Thyroid gland (tissue), 4 donors: ENCODE measurements around the gene BACH1. TPM values are rescaled to one million over a fixed set of nuclear protein-coding genes. Genes with fewer than 3 reads are reported as not detected.
"Not testable (repeated sequence)": the region's sequence is repeated elsewhere in the genome, so short reads cannot be mapped to it uniquely, and the experiment has no call there.

Source experiments
- DNase-seq, 2 donors: peaks; one replicate each; pipeline ENCODE4 v3.0.0-alpha.2; 2019
- H3K27ac ChIP-seq, 3 donors: fragments of 200-600 bp; sonication (generic); 1 replicate in 2 of 3; 2 replicates in 1 of 3; pipeline ENCODE4 v1.5.1; 2016 to 2019; ENCODE audit warnings: mild to moderate bottlenecking in 1 of 3, moderate library complexity in 1 of 3
- H3K27me3 ChIP-seq: fragments of 200-600 bp; sonication (generic); one replicate; pipeline ENCODE4 v1.5.1; 2019
- H3K36me3 ChIP-seq, 2 donors: fragments of 200-600 bp; sonication (generic); one replicate each; pipeline ENCODE4 v1.5.1; 2016 to 2019
- H3K4me1 ChIP-seq, 2 donors: fragments of 200-600 bp; sonication (generic); one replicate each; pipeline ENCODE4 v1.5.1; 2017 to 2019
- H3K4me3 ChIP-seq, 3 donors: fragments of 200-600 bp; sonication (generic); replicated peaks in 1 of 3; 1 replicate in 2 of 3; 2 replicates in 1 of 3; pipeline ENCODE4 v1.5.1; 2016; ENCODE audit warnings: mild to moderate bottlenecking in 1 of 3
- H3K9me3 ChIP-seq: fragments of 200-600 bp; sonication (generic); one replicate; pipeline ENCODE4 v1.5.1; 2017
- CTCF ChIP-seq, 6 experiments: fragments of 200-600 bp in 3 of 6; fragments of 450-650 bp in 3 of 6; sonication (generic) in 3 of 6; IDR thresholded peaks; one replicate each; pipeline ENCODE4 v1.5.1; 2016 to 2019; ENCODE audit warnings: antibody characterized with exemption in 6 of 6, mild to moderate bottlenecking in 2 of 6, inconsistent platforms in 1 of 6, moderate library complexity in 1 of 6
- POLR2A ChIP-seq, 2 donors: fragments of 450-650 bp; IDR thresholded peaks; one replicate each; pipeline ENCODE4 v1.6.1; 2017; ENCODE audit warnings: antibody characterized with exemption in 2 of 2, mild to moderate bottlenecking in 2 of 2, moderate library complexity in 1 of 2
- WGBS, 2 donors: methylation state at CpG; one replicate each; pipeline ENCODE4 v1.1.5; 2017; 5-methylcytosine and 5-hydroxymethylcytosine counted together
- intact Hi-C: fragments of 100-400 bp; cut with DNase I; formaldehyde crosslinking; loops from one replicate; pipeline ENCODE4 v1.15.1; 2023
- total RNA-seq, 4 donors: library from RNA; depleted of rRNA; stranded (reverse); fragments of >200 nt; gene quantifications; one replicate each; pipeline ENCODE4 v1.2.3, GENCODE V29; 2016

Gene BACH1
- total RNA-seq, 4 donors from 2014 or later, result 36.3 to 89.9 (median 64.9) TPM

DNA sequence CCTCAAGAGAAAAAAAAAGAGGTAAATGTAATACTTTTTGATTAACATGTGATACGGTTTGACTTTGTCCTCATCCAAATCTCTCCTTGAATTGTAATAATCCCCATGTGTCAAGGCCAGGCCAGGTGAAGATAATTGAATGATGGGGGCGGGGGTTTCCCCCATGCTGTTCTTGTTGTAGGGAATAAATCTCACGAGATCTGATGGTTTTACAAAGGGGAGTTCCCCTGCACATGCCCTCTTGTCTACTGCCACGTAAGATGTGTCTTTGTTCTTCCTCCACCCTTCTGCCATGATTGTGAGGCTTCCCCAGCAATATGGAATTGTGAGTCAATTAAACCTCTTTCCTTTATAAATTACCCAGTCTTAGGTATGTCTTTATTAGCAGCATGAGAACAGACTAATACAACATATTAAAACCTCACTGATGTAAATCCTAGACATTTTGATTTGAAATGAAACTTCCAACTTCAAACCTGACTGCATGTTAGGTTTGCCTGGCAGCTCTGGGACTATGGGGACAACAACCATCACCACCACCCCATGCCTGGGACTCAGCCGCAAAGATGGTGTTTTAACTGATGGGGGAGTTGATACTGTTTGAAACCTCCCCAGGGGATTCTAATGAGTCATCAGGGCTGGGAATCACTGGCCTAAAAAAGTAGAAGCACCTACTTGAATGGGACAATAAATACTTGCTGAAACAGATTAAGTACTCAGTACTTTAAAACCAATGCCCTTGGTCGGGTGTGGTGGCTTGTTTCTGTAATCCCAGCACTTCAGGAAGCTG lies 32.8 kb upstream of the BACH1 start:
- Histone ChIP-seq H3K27me3 (no peaks in the 10 kb centered on the region), H3K4me1 (no peaks in the 10 kb centered on the region), H3K36me3 (no peaks in the 10 kb centered on the region), H3K4me3 (no peak overlapping the region), H3K9me3 (no peaks in the 10 kb centered on the region), H3K27ac (no peak overlapping the region)
- no peak for DNase-seq
- intact Hi-C loops, result no loop called here
- 75 to 82% methylated on average over 6 of the region's 6 CpGs for WGBS, 2 donors
- no peak for TF ChIP-seq POLR2A (IDR thresholded peaks at IDR 0.05)
- TF ChIP-seq CTCF (IDR thresholded peaks at IDR 0.05), result no peak

GRCh38 chr21:29267666-29268065 lies 31.1 kb upstream of the BACH1 start:
- no peaks in the 10 kb centered on the region for H3K9me3 ChIP-seq
- no peaks in the 10 kb centered on the region for H3K4me1 ChIP-seq
- no peak overlapping the region for H3K4me3 ChIP-seq
- intact Hi-C loops, result no loop called here
- TF ChIP-seq POLR2A (IDR thresholded peaks at IDR 0.05) (no peak), CTCF (IDR thresholded peaks at IDR 0.05) (no peak)
- no peaks in the 10 kb centered on the region for H3K36me3 ChIP-seq
- H3K27me3 ChIP-seq, result no peaks in the 10 kb centered on the region
- no peak for DNase-seq
- no peak overlapping the region for H3K27ac ChIP-seq

DNA sequence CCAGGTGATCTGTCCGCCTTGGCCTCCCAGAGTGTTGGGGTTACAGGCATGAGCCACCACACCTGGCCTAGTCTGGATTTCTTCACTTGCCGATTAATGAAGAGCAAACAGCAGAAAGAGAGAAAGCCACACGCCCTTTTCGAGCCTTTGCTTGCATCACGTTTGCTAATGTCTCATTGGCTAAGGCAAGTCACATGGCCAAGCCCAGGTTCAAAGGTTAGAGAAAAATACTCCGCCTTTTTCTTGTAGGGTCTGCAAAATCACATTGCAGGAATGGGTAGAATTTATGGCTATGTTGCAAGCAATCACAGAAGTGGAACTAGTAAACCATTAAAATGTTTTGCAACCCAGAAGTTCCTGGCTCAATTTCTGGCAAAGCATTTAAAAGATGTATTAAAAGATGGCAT lies 26.8 kb upstream of the BACH1 start:
- Histone ChIP-seq H3K4me3 (no peak overlapping the region), H3K9me3 (no peaks in the 10 kb centered on the region), H3K4me1 (no peaks in the 10 kb centered on the region), H3K27ac (no peak overlapping the region), H3K27me3 (no peaks in the 10 kb centered on the region), H3K36me3 (no peaks in the 10 kb centered on the region)
- intact Hi-C loops, result no loop called here
- 89 to 96% methylated on average over 6 of the region's 6 CpGs for WGBS, 2 donors
- no peak for TF ChIP-seq POLR2A (IDR thresholded peaks at IDR 0.05)
- no peak for TF ChIP-seq CTCF (IDR thresholded peaks at IDR 0.05)
- no peak for DNase-seq

GRCh38 chr21:29277442-29277841 lies 21.3 kb upstream of the BACH1 start:
- H3K9me3 ChIP-seq, result no peaks in the 10 kb centered on the region
- no peak overlapping the region for H3K4me3 ChIP-seq
- DNase-seq, result no peak
- no peak overlapping the region for H3K27ac ChIP-seq
- H3K4me1 ChIP-seq, result no peaks in the 10 kb centered on the region
- TF ChIP-seq CTCF (IDR thresholded peaks at IDR 0.05), result no peak
- no peak for TF ChIP-seq POLR2A (IDR thresholded peaks at IDR 0.05)
- H3K36me3 ChIP-seq, result no peaks in the 10 kb centered on the region
- intact Hi-C loops, result no loop called here
- no peaks in the 10 kb centered on the region for H3K27me3 ChIP-seq

DNA sequence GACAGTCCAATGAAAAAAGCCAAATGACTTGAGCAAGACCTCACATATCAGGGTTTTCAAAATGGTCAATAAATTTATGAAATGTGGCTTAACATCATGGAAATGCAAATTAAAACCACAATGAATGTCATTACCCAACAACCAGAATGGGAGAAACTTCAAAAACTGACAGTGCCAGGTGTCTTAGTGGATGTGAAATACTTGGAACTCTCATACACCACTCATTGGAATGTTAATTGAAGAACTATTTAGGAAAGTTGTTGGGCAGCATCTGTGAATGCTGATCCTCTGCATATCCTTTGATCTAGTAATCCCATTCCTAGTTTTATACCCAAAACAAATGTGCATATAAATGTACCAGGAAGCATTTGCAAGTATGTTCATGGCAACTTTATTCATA lies 19.2 kb upstream of the BACH1 start:
- Histone ChIP-seq H3K36me3 (no peaks in the 10 kb centered on the region), H3K4me1 (no peaks in the 10 kb centered on the region), H3K9me3 (no peaks in the 10 kb centered on the region), H3K27ac (no peak overlapping the region), H3K27me3 (no peaks in the 10 kb centered on the region), H3K4me3 (no peak overlapping the region)
- intact Hi-C loops, result no loop called here
- TF ChIP-seq POLR2A (IDR thresholded peaks at IDR 0.05) (no peak), CTCF (IDR thresholded peaks at IDR 0.05) (no peak)
- no peak for DNase-seq

GRCh38 chr21:29281801-29282200 lies 16.9 kb upstream of the BACH1 start:
- DNase-seq, H3K4me1 ChIP-seq, H3K36me3 ChIP-seq, H3K27ac ChIP-seq, H3K4me3 ChIP-seq, H3K27me3 ChIP-seq, H3K9me3 ChIP-seq, intact Hi-C loops: not testable (repeated sequence)
- 87 to 89% methylated on average over 3 of the region's 3 CpGs for WGBS, 2 donors
